SK-N-SH treated with all-trans-retinoic acid at 6 μM for 48 hours (cell line): Measurements from ENCODE around the gene CHRNA9.

Experiments
- ARNTL ChIP-seq: fragments of 450-650 bp; formaldehyde crosslinking; IDR thresholded peaks from 2 replicates; pipeline ENCODE4 v1.5.0; 2020; ENCODE audit warnings: low read depth, mild to moderate bottlenecking, moderate library complexity, borderline replicate concordance
- ESRRG ChIP-seq: fragments of 250-450 bp; sonication (Bioruptor Pico); IDR thresholded peaks from 2 replicates; pipeline ENCODE4 v1.6.1; 2021; ENCODE audit warnings: mild to moderate bottlenecking
- PPARA ChIP-seq: fragments of 250-450 bp; sonication (Bioruptor Pico); IDR thresholded peaks from 2 replicates; pipeline ENCODE4 v1.5.0; 2020; ENCODE audit warnings: mild to moderate bottlenecking, borderline replicate concordance
- RARB ChIP-seq: fragments of 250-450 bp; sonication (Bioruptor Pico); IDR thresholded peaks from 2 replicates; pipeline ENCODE4 v1.8.0; 2021; ENCODE audit warnings: mild to moderate bottlenecking, moderate library complexity
- TOX ChIP-seq: fragments of 250-450 bp; sonication (Bioruptor Pico); IDR thresholded peaks from 2 replicates; pipeline ENCODE4 v1.8.0; 2021; ENCODE audit warnings: mild to moderate bottlenecking, moderate library complexity, borderline replicate concordance
- TSHZ2 ChIP-seq: fragments of 250-450 bp; sonication (Bioruptor Pico); IDR thresholded peaks from 2 replicates; pipeline ENCODE4 v1.5.0; 2020; ENCODE audit warnings: mild to moderate bottlenecking, moderate library complexity
- TF ChIP-seq, protein P1 (sequence below): fragments of 250-450 bp; sonication (Bioruptor Pico); IDR thresholded peaks from 2 replicates; pipeline ENCODE4 v1.8.0; 2021; ENCODE audit warnings: low read depth, mild to moderate bottlenecking, moderate library complexity, borderline replicate concordance

DNA sequence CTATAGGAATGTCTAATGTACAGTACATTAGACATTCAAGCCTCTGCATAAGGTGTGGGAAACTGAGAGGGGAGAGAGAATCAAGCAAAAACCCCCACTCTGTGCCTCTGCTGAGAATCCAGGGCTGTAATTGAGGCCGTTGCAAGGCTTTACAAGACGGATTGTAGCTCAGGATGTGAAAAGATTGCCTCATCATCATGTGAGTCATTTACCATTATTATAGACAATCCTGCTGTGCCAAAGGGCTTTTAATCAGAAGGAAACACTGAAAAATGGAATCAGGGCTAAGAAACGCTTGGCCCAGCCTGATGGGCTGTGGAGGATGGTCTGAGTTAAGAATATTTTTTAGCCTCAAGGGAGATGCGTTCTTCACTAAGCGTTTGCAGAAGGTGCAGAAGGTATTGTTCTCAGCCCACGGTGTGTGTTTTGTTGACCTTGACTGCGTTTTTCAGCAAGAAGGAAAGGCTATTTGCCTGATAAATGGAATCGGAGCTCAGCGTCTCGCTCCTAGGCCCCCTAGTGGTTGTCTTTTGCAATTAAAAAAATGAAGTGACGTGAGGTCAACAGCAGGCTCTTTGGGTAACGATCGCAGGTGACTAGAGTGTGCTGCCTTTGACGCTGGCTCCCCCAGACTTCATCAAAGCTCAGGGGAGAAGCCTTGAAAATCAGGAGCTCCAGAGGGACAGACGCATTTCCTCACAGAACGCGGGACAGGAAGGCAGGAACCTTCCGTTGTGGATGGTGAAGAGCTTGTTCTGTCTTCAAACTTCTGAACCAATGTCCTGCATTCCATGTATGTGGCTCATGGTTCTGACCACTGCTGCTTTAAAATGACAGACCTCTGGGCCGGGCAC lies 18.1 kb upstream of the CHRNA9 start:
- TF ChIP-seq ARNTL (CRISPR knock-in tag), result no peak
- no peak for TF ChIP-seq RARB
- no peak for TF ChIP-seq PPARA (CRISPR knock-in tag)
- TF ChIP-seq, protein P1, sequence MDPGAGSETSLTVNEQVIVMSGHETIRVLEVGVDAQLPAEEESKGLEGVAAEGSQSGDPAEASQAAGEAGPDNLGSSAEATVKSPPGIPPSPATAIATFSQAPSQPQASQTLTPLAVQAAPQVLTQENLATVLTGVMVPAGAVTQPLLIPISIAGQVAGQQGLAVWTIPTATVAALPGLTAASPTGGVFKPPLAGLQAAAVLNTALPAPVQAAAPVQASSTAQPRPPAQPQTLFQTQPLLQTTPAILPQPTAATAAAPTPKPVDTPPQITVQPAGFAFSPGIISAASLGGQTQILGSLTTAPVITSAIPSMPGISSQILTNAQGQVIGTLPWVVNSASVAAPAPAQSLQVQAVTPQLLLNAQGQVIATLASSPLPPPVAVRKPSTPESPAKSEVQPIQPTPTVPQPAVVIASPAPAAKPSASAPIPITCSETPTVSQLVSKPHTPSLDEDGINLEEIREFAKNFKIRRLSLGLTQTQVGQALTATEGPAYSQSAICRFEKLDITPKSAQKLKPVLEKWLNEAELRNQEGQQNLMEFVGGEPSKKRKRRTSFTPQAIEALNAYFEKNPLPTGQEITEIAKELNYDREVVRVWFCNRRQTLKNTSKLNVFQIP (CRISPR knock-in tag), result no peak
- 0 out of 2 replicates have a peak, but pooled peaks have one; percentile 38 for TF ChIP-seq ESRRG (CRISPR knock-in tag)
- no peak; the same call in 1 of the 2 replicates for TF ChIP-seq TOX (CRISPR knock-in tag)
- TF ChIP-seq TSHZ2 (CRISPR knock-in tag), result peak; percentile 66; the same call in 1 of the 2 replicates
